Prostate gland (tissue), 2 donors: ENCODE measurements around the gene SPDL1.

Experiments
- CTCF ChIP-seq, 4 experiments: fragments of 200-600 bp in 2 of 4; fragments of 450-650 bp in 2 of 4; sonication (generic) in 2 of 4; IDR thresholded peaks; 1 replicate in 3 of 4; 2 replicates in 1 of 4; pipeline ENCODE4 v1.5.1; 2016 to 2019; ENCODE audit warnings: antibody characterized with exemption in 4 of 4, mild to moderate bottlenecking in 2 of 4, moderate library complexity in 2 of 4
- POLR2AphosphoS5 ChIP-seq: sonication (generic); formaldehyde crosslinking; IDR thresholded peaks from one replicate; pipeline ENCODE4 v1.6.1; 2017; ENCODE audit warnings: antibody characterized with exemption

GRCh38 chr5:169641253-169641652 is 57.7 kb downstream of the SPDL1 start:
- TF ChIP-seq POLR2AphosphoS5 (peak; percentile 30), CTCF (IDR thresholded peaks at IDR 0.05) (no peak)
